Activated CD8-positive, alpha-beta memory T cell treated with anti-CD3 and anti-CD28 coated beads, Interleukin-2, amount 10 ng/mL, durations not matched to agents 7 days and 5 days (primary cell): ENCODE results near the gene MEPE. TPM values are rescaled to one million over a fixed set of nuclear protein-coding genes. Genes with fewer than 3 reads are reported as not detected.

ENCODE experiments used
- ATAC-seq: fragments of 150-1000 bp; cut with Tn5 transposase; one replicate; pipeline ENCODE4 v1.10.0; 2021; ENCODE audit warnings: moderate library complexity
- CTCF ChIA-PET: fragments of 350-600 bp; sonication (Branson Sonifier 250); formaldehyde crosslinking; loops from one replicate; lab custom pipeline; 2021; ENCODE audit warnings: antibody characterized with exemption; lab: Charles Lee
- DNase-seq: peaks from one replicate; pipeline ENCODE4 v3.0.0-alpha.2; 2020
- H3K27ac Mint-ChIP-seq: one replicate; pipeline ENCODE4 v1.8.0; 2021; ENCODE audit warnings: mild to moderate bottlenecking, mixed read lengths
- H3K27me3 Mint-ChIP-seq: one replicate; pipeline ENCODE4 v1.8.0; 2021; ENCODE audit warnings: mixed read lengths
- H3K36me3 Mint-ChIP-seq: one replicate; pipeline ENCODE4 v1.8.0; 2021; ENCODE audit warnings: mild to moderate bottlenecking, mixed read lengths
- H3K4me1 Mint-ChIP-seq: one replicate; pipeline ENCODE4 v1.8.0; 2021; ENCODE audit warnings: mixed read lengths
- H3K4me3 Mint-ChIP-seq: one replicate; pipeline ENCODE4 v1.8.0; 2021; ENCODE audit warnings: mild to moderate bottlenecking, moderate library complexity, mixed read lengths
- H3K9me3 Mint-ChIP-seq: one replicate; pipeline ENCODE4 v1.8.0; 2022; ENCODE audit warnings: low read depth, mixed read lengths
- total RNA-seq, 2 experiments: library from RNA; stranded (reverse); gene quantifications; one replicate each; pipeline ENCODE4 v1.2.3, GENCODE V29; 2021

The MEPE gene
- total RNA-seq, 2 experiments from 2014 or later, result not detected

DNA sequence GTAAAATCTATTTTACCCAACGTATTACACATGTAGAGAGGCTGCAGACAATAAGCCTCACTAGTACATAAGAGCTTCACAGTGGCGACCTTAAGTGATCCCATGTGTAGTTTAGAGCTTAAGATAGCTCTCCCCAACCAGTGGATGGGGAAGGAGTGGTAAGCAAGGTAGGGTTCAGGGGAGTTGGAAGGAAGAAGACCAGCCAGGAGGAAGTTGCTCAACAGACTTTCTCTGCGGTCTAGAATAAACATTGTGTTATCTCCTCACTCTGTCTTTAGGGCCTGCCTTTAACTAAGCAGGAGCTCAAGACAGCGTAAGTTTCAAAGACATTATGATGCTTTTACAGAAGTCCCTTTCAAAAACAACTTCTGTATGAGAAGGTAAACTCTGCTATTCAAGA is 16.8 kb downstream of the MEPE start:
- no peaks in the 10 kb centered on the region for H3K36me3 Mint-ChIP-seq
- no peak for ATAC-seq
- H3K9me3 Mint-ChIP-seq, result no peaks in the 10 kb centered on the region
- CTCF ChIA-PET, result interaction anchor here (0.7 to 3.4 kb wide), 17 partner anchors 8 to 362 kb away, joined by 3 to 22 read pairs (median 4); partner anchors contain the start of gene SPP1
- peaks cover 36% of the 10 kb centered on the region for H3K27me3 Mint-ChIP-seq
- DNase-seq, result no peak
- H3K27ac Mint-ChIP-seq, result no peak overlapping the region
- peaks cover 13% of the 10 kb centered on the region for H3K4me1 Mint-ChIP-seq
- no peak overlapping the region for H3K4me3 Mint-ChIP-seq

DNA sequence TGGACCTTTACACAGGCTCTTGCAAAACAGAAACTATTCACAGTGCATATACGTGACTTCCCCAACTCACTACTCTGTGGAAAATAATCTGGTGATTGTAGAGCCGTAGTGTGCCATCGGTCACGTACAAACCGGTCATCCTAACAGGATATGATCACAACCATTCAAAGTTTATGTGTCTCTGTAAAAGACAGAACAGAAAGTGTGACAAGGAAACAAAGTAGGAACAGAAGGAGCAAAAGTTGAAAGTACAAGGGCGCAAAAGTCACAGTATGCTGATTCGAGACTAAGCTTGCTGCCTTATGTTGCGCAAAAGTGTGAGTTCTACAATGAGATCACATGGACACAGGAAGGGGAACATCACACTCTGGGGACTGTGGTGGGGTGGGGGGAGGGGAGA is 18.6 kb downstream of the MEPE start:
- DNase-seq (no peak), ATAC-seq (no peak)
- CTCF ChIA-PET, result interaction anchor here (0.9 to 1.1 kb wide), 2 partner anchors 14 to 360 kb away, joined by 3 to 4 read pairs; no protein-coding TSS in a partner anchor
- no peak overlapping the region for H3K4me3 Mint-ChIP-seq
- no peaks in the 10 kb centered on the region for H3K9me3 Mint-ChIP-seq
- H3K4me1 Mint-ChIP-seq, result peaks cover 13% of the 10 kb centered on the region
- no peak overlapping the region for H3K27ac Mint-ChIP-seq
- no peaks in the 10 kb centered on the region for H3K36me3 Mint-ChIP-seq
- H3K27me3 Mint-ChIP-seq, result peaks cover 28% of the 10 kb centered on the region

GRCh38 chr4:87851953-87852352 is 19.2 kb downstream of the MEPE start:
- ATAC-seq (no peak), DNase-seq (no peak)
- Mint-ChIP-seq H3K9me3 (no peaks in the 10 kb centered on the region), H3K4me3 (no peak overlapping the region), H3K27ac (no peak overlapping the region), H3K36me3 (no peaks in the 10 kb centered on the region), H3K27me3 (peaks cover 29% of the 10 kb centered on the region), H3K4me1 (peaks cover 13% of the 10 kb centered on the region)
- CTCF ChIA-PET, result interaction anchor here (1.0 to 3.2 kb wide), 8 partner anchors 8 to 663 kb away, joined by 3 to 22 read pairs (median 6); partner anchors contain the start of gene SPP1

DNA sequence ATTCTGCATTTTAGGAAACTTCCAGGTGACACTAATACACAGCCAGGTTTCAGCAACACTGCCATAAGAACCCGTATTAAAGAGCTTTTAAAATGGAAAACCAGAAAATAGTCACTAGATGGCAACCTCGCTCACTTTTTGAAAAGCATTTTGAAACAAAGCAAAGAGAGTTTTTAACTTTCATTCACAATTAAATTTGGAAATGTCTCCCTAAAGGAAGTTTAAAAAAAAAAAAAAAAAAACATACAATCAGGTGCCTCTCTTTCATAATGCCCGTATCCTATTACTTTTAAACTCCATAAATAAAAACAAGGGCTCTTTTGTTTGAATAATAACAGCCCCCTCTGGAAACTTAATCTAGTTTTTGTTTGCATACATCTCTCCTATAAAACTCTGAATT is 20.3 kb downstream of the MEPE start:
- DNase-seq (no peak), ATAC-seq (no peak)
- Mint-ChIP-seq H3K36me3 (no peaks in the 10 kb centered on the region), H3K27me3 (peaks cover 30% of the 10 kb centered on the region), H3K4me3 (no peak overlapping the region), H3K27ac (no peak overlapping the region), H3K9me3 (no peaks in the 10 kb centered on the region), H3K4me1 (peaks cover 13% of the 10 kb centered on the region)
- CTCF ChIA-PET, result interaction anchor here (0.6 to 3.2 kb wide), 13 partner anchors 9 to 662 kb away, joined by 3 to 22 read pairs (median 3); partner anchors contain the start of gene SPP1

GRCh38 chr4:87853891-87854290 is 21.1 kb downstream of the MEPE start:
- DNase-seq (no peak), ATAC-seq (no peak)
- CTCF ChIA-PET, result interaction anchor here (2.0 to 3.2 kb wide), 2 partner anchors 120 to 357 kb away, joined by 20 to 22 read pairs; no protein-coding TSS in a partner anchor
- Mint-ChIP-seq H3K9me3 (no peaks in the 10 kb centered on the region), H3K4me3 (no peak overlapping the region), H3K27ac (no peak overlapping the region), H3K4me1 (peaks cover 10% of the 10 kb centered on the region), H3K36me3 (no peaks in the 10 kb centered on the region), H3K27me3 (peaks cover 33% of the 10 kb centered on the region)

DNA sequence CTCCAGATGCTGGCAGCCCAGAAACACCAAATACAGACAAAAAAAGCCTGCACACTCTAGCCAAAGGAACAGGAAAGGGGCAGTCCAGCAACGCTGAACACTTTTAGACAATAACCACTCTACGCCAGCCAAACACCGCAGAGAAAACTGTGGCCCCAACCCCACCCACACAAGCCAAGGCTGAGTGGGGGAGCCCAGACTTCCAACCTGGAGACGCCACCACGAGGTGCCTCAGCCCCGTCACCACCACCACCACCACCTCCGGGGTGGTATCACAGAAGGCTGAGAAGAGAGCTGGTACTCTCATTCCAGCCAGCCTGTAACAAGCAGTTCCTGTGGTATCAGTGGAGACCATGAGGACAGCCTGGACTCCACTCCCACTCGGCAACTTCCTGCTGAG is 22.8 kb downstream of the MEPE start:
- no peaks in the 10 kb centered on the region for H3K9me3 Mint-ChIP-seq
- no peak overlapping the region for H3K27ac Mint-ChIP-seq
- H3K4me1 Mint-ChIP-seq, result no peaks in the 10 kb centered on the region
- no peaks in the 10 kb centered on the region for H3K36me3 Mint-ChIP-seq
- H3K27me3 Mint-ChIP-seq, result peaks cover 33% of the 10 kb centered on the region
- no peak overlapping the region for H3K4me3 Mint-ChIP-seq
- peak; percentile 16 for ATAC-seq
- DNase-seq, result no peak
- CTCF ChIA-PET, result interaction anchor here (0.5 to 1.3 kb wide), 3 partner anchors 118 to 443 kb away, joined by 4 read pairs; no protein-coding TSS in a partner anchor

DNA sequence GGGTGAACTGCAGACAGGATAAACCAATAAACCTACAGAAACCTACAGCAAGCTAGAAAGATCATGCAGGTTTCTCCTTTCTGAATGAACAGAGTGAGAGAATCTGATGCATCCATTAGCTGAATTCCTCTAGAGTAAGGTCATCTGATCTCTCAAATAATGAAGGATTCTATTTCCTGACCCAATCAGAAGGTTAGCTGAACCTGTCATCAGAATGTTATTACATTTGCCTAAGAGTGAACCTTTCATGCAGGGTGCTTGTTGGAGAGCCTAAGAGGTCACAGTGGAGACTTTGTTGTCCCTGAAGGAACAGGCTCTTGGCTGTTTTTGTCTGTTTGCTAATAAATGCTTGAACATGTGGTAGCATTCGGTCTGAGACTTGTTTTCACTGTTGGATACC is 24.0 kb downstream of the MEPE start:
- Mint-ChIP-seq H3K36me3 (no peaks in the 10 kb centered on the region), H3K9me3 (no peaks in the 10 kb centered on the region), H3K4me1 (no peaks in the 10 kb centered on the region), H3K27me3 (peaks cover 33% of the 10 kb centered on the region), H3K4me3 (no peak overlapping the region), H3K27ac (no peak overlapping the region)
- ATAC-seq, result no peak
- CTCF ChIA-PET, result interaction anchor here (0.7 to 1.2 kb wide), 2 partner anchors 111 to 117 kb away, joined by 3 to 4 read pairs; no protein-coding TSS in a partner anchor
- no peak for DNase-seq

- CTCF ChIA-PET, result interaction anchor here (1.2 kb wide), 1 partner anchor 9 kb away, joined by 4 read pairs; no protein-coding TSS in a partner anchor
Measured at GRCh38 chr4:87857789-87858188, 25.0 kb downstream of the MEPE start.

DNA sequence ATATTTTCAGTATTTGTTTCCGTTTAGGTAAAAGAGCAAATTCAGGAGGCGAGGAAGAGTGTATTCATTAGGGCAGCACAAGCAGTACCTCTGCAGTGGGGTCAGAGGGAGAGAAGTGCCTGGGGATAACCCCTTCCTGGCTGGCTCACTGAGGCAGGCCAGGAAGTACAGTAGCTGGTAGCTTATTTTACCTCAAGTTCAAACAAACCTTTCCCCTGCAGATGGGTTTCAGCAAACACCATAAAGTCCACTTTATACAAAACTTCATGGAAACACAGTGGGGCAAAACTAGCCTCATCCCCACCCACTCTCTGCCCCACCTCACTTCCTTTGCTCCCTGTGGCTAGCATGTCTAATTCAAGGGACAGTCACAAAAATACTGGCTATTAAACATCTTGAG is 29.5 kb downstream of the MEPE start:
- no peak overlapping the region for H3K27ac Mint-ChIP-seq
- ATAC-seq (no peak), DNase-seq (no peak)
- H3K9me3 Mint-ChIP-seq, result no peaks in the 10 kb centered on the region
- no peak overlapping the region for H3K4me3 Mint-ChIP-seq
- peaks cover 34% of the 10 kb centered on the region for H3K27me3 Mint-ChIP-seq
- H3K36me3 Mint-ChIP-seq, result no peaks in the 10 kb centered on the region
- no peaks in the 10 kb centered on the region for H3K4me1 Mint-ChIP-seq
- CTCF ChIA-PET, result no interaction called here

More at GRCh38 chr4:87857789-87858188, 25.0 kb downstream of the MEPE start:
- ATAC-seq (no peak), DNase-seq (no peak)
- Mint-ChIP-seq H3K27ac (no peak overlapping the region), H3K9me3 (no peaks in the 10 kb centered on the region), H3K36me3 (no peaks in the 10 kb centered on the region), H3K4me3 (no peak overlapping the region), H3K27me3 (peaks cover 33% of the 10 kb centered on the region), H3K4me1 (no peaks in the 10 kb centered on the region)

DNA sequence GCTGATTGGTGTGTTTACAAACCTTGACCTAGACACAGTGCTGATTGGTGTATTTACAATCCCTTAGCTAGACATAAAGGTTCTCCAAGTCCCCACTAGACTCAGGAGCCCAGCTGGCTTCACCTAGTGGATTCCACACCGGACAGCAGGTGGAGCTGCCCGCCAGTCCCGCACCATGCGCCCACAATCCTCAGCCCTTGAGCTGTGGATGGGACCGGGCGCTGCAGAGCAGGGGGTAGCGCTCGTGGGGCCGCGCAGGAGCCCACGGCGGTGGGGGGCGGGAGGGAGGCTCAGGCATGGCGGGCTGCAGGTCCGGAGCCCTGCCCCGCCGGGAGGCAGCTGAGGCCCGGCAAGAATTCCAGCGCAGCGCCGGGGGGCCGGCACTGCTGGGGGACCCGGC is 30.7 kb downstream of the MEPE start:
- CTCF ChIA-PET, result no interaction called here
- Mint-ChIP-seq H3K4me1 (no peaks in the 10 kb centered on the region), H3K27ac (no peak overlapping the region), H3K27me3 (peaks cover 39% of the 10 kb centered on the region), H3K9me3 (no peaks in the 10 kb centered on the region), H3K4me3 (no peak overlapping the region), H3K36me3 (no peaks in the 10 kb centered on the region)
- no peak for DNase-seq
- no peak for ATAC-seq

DNA sequence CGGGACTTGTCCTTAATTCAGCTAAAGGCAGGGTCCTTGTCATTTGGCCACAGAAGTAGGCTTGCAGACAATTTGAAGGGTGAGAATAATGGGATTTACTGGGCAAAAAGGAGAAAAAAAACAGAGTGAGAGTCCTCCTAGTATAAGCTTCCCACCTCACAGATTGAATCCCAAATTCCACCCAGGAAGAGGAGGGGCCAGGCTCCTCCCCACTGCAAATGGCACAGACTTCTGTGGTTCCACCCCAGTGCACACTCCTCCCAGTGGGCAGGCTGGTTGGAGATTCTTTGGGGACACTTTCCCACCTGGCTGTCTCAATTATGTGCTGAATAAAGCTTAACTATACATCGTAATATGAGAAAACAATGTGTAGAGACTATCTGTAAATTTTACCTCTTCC is 31.6 kb downstream of the MEPE start:
- H3K4me3 Mint-ChIP-seq, result no peak overlapping the region
- CTCF ChIA-PET, result no interaction called here
- H3K27me3 Mint-ChIP-seq, result peaks cover 37% of the 10 kb centered on the region
- no peaks in the 10 kb centered on the region for H3K36me3 Mint-ChIP-seq
- H3K9me3 Mint-ChIP-seq, result no peaks in the 10 kb centered on the region
- H3K27ac Mint-ChIP-seq, result no peak overlapping the region
- DNase-seq (no peak), ATAC-seq (no peak)
- no peaks in the 10 kb centered on the region for H3K4me1 Mint-ChIP-seq

DNA sequence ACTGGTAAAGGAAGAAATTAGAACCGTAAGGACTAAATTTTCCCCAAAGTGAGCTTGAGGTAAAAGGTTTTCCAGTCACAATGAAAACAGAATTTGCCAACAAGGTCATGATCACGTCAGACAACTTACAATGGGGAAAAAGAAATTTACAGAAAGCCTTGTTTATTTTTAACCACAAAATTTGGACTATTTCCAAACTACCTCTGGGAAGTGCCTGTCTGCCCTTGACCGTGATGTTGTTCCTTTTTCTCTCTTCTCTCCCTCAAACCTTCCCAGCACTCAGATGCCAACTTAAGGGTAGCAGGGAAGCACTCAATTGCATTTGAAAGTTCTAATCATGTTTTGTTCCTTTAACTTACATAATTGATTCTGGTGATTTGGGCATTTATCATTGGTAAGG is 32.5 kb downstream of the MEPE start:
- ATAC-seq (no peak), DNase-seq (no peak)
- Mint-ChIP-seq H3K4me1 (no peaks in the 10 kb centered on the region), H3K4me3 (no peak overlapping the region), H3K36me3 (no peaks in the 10 kb centered on the region), H3K27ac (no peak overlapping the region), H3K27me3 (peaks cover 38% of the 10 kb centered on the region), H3K9me3 (no peaks in the 10 kb centered on the region)
- CTCF ChIA-PET, result no interaction called here

DNA sequence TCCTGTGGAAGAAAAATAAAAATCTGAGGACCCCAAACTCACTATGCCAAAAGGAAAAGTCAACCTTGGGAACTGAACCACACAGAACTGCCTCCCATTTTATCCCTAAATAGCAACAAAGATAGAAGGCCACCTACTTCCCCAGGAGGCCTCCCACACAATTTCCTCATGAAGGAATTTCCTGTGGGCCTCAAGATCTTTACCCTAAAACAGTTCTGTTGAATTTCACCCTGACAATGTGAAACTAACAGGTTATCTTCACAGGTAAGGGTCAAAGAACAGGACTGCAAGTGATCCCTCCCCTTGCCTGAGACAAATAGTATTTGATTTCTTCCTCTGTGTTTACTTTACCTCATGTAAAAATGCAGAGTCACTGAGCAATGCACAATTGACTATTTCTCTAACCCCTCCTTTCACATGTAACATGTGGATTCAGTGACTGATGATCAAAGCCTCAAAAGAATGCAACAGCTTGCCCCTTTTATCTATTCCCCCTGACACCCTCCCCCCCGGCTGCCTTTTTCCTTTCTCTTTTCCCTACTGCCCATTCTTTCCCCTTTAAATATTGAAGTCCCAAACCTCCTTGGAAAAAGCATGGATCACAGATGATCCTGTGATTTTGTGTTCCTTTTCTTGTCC is 33.3 kb downstream of the MEPE start:
- Mint-ChIP-seq H3K27ac (no peak overlapping the region), H3K36me3 (no peaks in the 10 kb centered on the region), H3K4me1 (no peaks in the 10 kb centered on the region), H3K4me3 (no peak overlapping the region), H3K27me3 (peaks cover 42% of the 10 kb centered on the region), H3K9me3 (no peaks in the 10 kb centered on the region)
- no peak for ATAC-seq
- CTCF ChIA-PET, result interaction anchor here (0.8 to 1.2 kb wide), 2 partner anchors 17 to 108 kb away, joined by 3 to 4 read pairs; no protein-coding TSS in a partner anchor
- no peak for DNase-seq

GRCh38 chr4:87868522-87868921 is 35.8 kb downstream of the MEPE start:
- peaks cover 57% of the 10 kb centered on the region for H3K27me3 Mint-ChIP-seq
- H3K27ac Mint-ChIP-seq, result no peak overlapping the region

More at GRCh38 chr4:87868522-87868921, 35.8 kb downstream of the MEPE start:
- no peak for ATAC-seq
- DNase-seq, result no peak
- CTCF ChIA-PET, result no interaction called here
- no peaks in the 10 kb centered on the region for H3K9me3 Mint-ChIP-seq
- no peak overlapping the region for H3K4me3 Mint-ChIP-seq
- H3K36me3 Mint-ChIP-seq, result no peaks in the 10 kb centered on the region
- H3K4me1 Mint-ChIP-seq, result no peaks in the 10 kb centered on the region
